Measurements from ENCODE around the gene KIF17.
A peak's percentile ranks its signal among the peaks of the same experiment; 100 is the strongest.

The KIF17 gene

GRCh38 chr1:20645414-20645813, 72.4 kb downstream of the KIF17 start:
- Histone ChIP-seq H3K36me3 (ENCODE audit: control insufficient read depth, low read depth, low read length) (peaks cover 10% of the 10 kb centered on the region), H3K9me3 (ENCODE audit: control insufficient read depth, low read depth, low read length) (no peaks in the 10 kb centered on the region), H3K27me3 (ENCODE audit: control insufficient read depth, insufficient read depth, low read length) (no peaks in the 10 kb centered on the region)

GRCh38 chr1:20644416-20644815, 73.4 kb downstream of the KIF17 start:
- Histone ChIP-seq H3K27ac (ENCODE audit: low read length) (no peak overlapping the region), H3K9ac (ENCODE audit: low read length) (no peak overlapping the region), H3K4me3 (ENCODE audit: low read length) (no peak overlapping the region), H3K9me3 (ENCODE audit: control insufficient read depth, low read depth, low read length) (no peaks in the 10 kb centered on the region), H3K4me1 (ENCODE audit: control insufficient read depth, low read depth, low read length) (no peaks in the 10 kb centered on the region), H3K27me3 (ENCODE audit: control insufficient read depth, insufficient read depth, low read length) (no peaks in the 10 kb centered on the region), H3K36me3 (ENCODE audit: control insufficient read depth, low read depth, low read length) (no peaks in the 10 kb centered on the region)

More at GRCh38 chr1:20645414-20645813, 72.4 kb downstream of the KIF17 start:
- H3K27ac ChIP-seq (ENCODE audit: low read length), result no peak overlapping the region
- no peak overlapping the region for H3K4me3 ChIP-seq (ENCODE audit: low read length)
- H3K4me1 ChIP-seq (ENCODE audit: control insufficient read depth, low read depth, low read length), result no peaks in the 10 kb centered on the region
- no peak overlapping the region for H3K9ac ChIP-seq (ENCODE audit: low read length)

DNA sequence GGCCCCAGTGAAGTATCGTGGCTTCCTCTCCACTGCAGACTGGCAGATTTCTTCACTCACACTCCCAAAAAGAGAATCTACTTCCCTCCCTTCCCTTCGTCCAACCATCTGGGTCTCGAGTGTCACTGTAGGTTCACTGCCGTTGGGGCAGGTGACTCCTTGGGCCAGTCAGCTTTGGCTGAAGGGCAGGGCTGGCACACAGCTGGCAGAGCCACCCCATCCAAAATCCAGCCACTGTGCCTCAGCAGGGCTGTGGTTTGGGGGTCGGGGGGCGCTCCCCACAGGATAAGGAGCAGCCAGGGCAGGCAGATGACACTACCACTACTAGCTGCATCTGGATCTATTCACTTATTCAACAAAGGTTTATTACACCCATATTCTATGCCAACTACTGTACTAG, 74.7 kb downstream of the KIF17 start:
- H3K36me3 ChIP-seq (ENCODE audit: control insufficient read depth, low read depth, low read length), result no peaks in the 10 kb centered on the region
- H3K27ac ChIP-seq (ENCODE audit: low read length), result no peak overlapping the region
- H3K9ac ChIP-seq (ENCODE audit: low read length), result no peak overlapping the region
- H3K9me3 ChIP-seq (ENCODE audit: control insufficient read depth, low read depth, low read length), result no peaks in the 10 kb centered on the region
- H3K4me1 ChIP-seq (ENCODE audit: control insufficient read depth, low read depth, low read length), result no peaks in the 10 kb centered on the region
- no peaks in the 10 kb centered on the region for H3K27me3 ChIP-seq (ENCODE audit: control insufficient read depth, insufficient read depth, low read length)
- H3K4me3 ChIP-seq (ENCODE audit: low read length), result no peak overlapping the region

- no peak overlapping the region for H3K4me3 ChIP-seq (ENCODE audit: low read length)
- H3K4me1 ChIP-seq (ENCODE audit: control insufficient read depth, low read depth, low read length), result no peaks in the 10 kb centered on the region
- H3K36me3 ChIP-seq (ENCODE audit: control insufficient read depth, low read depth, low read length), result no peaks in the 10 kb centered on the region
- no peaks in the 10 kb centered on the region for H3K27me3 ChIP-seq (ENCODE audit: control insufficient read depth, insufficient read depth, low read length)
- H3K27ac ChIP-seq (ENCODE audit: low read length), result no peak overlapping the region
- no peaks in the 10 kb centered on the region for H3K9me3 ChIP-seq (ENCODE audit: control insufficient read depth, low read depth, low read length)
- H3K9ac ChIP-seq (ENCODE audit: low read length), result no peak overlapping the region
These were observed 75.8 kb downstream of the KIF17 start for GRCh38 chr1:20641975-20642374.

GRCh38 chr1:20640183-20640597, 77.6 kb downstream of the KIF17 start:
- Histone ChIP-seq H3K27me3 (ENCODE audit: control insufficient read depth, insufficient read depth, low read length) (no peaks in the 10 kb centered on the region), H3K9me3 (ENCODE audit: control insufficient read depth, low read depth, low read length) (no peaks in the 10 kb centered on the region), H3K27ac (ENCODE audit: low read length) (no peak overlapping the region), H3K4me3 (ENCODE audit: low read length) (no peak overlapping the region), H3K9ac (ENCODE audit: low read length) (no peak overlapping the region), H3K36me3 (ENCODE audit: control insufficient read depth, low read depth, low read length) (no peaks in the 10 kb centered on the region), H3K4me1 (ENCODE audit: control insufficient read depth, low read depth, low read length) (no peaks in the 10 kb centered on the region)

DNA sequence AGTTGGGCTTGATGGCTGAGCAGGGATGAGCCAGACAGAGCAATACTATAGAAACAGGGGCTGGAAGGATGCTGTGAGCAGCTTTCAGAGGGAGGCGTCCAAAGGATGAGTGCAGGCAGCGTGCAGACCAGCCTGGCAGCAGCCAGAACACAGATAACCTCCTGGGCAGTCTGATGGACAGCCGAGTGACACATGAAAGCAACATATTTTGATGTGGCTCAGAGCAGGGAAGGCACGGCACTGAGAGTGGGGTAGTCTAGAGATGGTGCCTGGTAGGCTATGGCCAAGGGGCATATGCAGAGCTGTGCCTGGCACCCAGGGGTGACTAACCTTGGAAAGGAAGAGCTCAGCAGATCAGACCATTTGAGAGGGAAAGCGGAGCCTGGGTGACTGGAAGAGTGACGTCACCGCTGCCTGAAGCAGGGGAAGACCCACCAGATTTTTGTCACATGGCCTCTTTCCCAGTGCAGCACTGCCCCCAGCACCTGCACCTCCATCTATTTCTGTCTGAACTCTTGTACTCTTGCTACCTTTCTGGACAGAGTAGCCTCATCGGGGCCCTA, 80.9 kb downstream of the KIF17 start:
- no peak overlapping the region for H3K27ac ChIP-seq (ENCODE audit: low read length)
- no peaks in the 10 kb centered on the region for H3K9me3 ChIP-seq (ENCODE audit: control insufficient read depth, low read depth, low read length)
- no peak overlapping the region for H3K9ac ChIP-seq (ENCODE audit: low read length)
- no peaks in the 10 kb centered on the region for H3K36me3 ChIP-seq (ENCODE audit: control insufficient read depth, low read depth, low read length)
- H3K27me3 ChIP-seq (ENCODE audit: control insufficient read depth, insufficient read depth, low read length), result peaks cover 9% of the 10 kb centered on the region
- H3K4me1 ChIP-seq (ENCODE audit: control insufficient read depth, low read depth, low read length), result no peaks in the 10 kb centered on the region
- no peak overlapping the region for H3K4me3 ChIP-seq (ENCODE audit: low read length)

DNA sequence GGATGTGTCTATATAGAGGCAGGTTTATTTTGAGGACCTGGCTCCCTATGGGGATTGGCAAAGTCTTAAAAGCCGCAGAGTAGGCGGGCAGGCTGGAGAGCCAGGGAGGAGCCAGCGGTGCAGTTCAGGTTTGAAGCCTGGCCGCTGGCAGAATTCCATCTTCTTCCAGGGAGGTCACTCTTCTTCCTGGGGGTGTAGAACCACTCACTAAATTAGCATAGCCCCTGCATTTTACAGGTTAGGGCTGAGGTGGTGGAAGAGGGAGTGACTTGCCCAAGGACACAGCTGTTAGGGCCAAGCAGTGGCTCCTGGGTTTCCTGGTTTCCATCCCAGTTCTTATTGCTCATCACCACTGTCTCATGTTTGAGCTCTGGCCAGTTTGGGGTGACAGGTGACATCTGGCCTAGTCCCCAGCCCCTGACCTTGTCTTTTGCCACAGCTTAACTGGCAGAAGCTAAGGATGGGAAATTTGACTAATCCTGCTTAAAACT, 83.2 kb downstream of the KIF17 start:
- Histone ChIP-seq H3K4me1 (ENCODE audit: control insufficient read depth, low read depth, low read length) (no peaks in the 10 kb centered on the region), H3K4me3 (ENCODE audit: low read length) (peak overlapping the region; percentile 95), H3K9ac (ENCODE audit: low read length) (peak overlapping the region; percentile 57), H3K9me3 (ENCODE audit: control insufficient read depth, low read depth, low read length) (no peaks in the 10 kb centered on the region), H3K27me3 (ENCODE audit: control insufficient read depth, insufficient read depth, low read length) (peaks cover 9% of the 10 kb centered on the region), H3K27ac (ENCODE audit: low read length) (no peak overlapping the region), H3K36me3 (ENCODE audit: control insufficient read depth, low read depth, low read length) (no peaks in the 10 kb centered on the region)

- Histone ChIP-seq H3K4me3 (ENCODE audit: low read length) (peak overlapping the region; percentile 95), H3K36me3 (ENCODE audit: control insufficient read depth, low read depth, low read length) (no peaks in the 10 kb centered on the region), H3K27me3 (ENCODE audit: control insufficient read depth, insufficient read depth, low read length) (peaks cover 9% of the 10 kb centered on the region), H3K9me3 (ENCODE audit: control insufficient read depth, low read depth, low read length) (no peaks in the 10 kb centered on the region), H3K4me1 (ENCODE audit: control insufficient read depth, low read depth, low read length) (no peaks in the 10 kb centered on the region), H3K9ac (ENCODE audit: low read length) (peak overlapping the region; percentile 57), H3K27ac (ENCODE audit: low read length) (peak overlapping the region; percentile 30)
These were observed 83.7 kb downstream of the KIF17 start for GRCh38 chr1:20634065-20634593.

DNA sequence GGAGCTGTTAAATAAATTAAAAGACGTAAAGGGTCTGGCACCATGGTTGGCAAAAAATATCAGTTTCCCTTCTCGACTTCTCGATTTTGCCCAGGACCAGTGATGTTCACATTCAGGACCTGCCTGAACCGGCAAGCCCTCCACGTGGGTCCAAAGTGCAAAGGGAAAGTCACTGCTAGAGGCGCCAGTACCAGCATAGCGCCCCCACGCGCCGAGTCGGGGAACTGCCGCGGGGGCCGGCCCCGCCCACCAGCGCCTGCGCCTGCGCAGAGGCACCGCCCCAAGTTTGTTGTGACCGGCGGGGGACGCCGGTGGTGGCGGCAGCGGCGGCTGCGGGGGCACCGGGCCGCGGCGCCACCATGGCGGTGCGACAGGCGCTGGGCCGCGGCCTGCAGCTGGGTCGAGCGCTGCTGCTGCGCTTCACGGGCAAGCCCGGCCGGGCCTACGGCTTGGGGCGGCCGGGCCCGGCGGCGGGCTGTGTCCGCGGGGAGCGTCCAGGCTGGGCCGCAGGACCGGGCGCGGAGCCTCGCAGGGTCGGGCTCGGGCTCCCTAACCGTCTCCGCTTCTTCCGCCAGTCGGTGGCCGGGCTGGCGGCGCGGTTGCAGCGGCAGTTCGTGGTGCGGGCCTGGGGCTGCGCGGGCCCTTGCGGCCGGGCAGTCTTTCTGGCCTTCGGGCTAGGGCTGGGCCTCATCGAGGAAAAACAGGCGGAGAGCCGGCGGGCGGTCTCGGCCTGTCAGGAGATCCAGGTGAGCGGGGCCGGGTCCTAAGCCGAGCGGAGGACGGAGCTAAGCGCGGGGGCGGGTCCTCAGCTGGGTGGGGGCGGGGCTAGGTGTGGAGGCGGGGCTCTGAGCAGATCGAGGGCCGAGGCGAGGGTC, 84.4 kb downstream of the KIF17 start, which contains the start of gene PINK1:
Gene PINK1 (plus strand): TSS at position 269 of the 875 bp plus-strand sequence. CDS start 91 bp downstream, at position 360.
- H3K27ac ChIP-seq (ENCODE audit: low read length), result peak within 1 kb of the TSS; percentile 30

DNA sequence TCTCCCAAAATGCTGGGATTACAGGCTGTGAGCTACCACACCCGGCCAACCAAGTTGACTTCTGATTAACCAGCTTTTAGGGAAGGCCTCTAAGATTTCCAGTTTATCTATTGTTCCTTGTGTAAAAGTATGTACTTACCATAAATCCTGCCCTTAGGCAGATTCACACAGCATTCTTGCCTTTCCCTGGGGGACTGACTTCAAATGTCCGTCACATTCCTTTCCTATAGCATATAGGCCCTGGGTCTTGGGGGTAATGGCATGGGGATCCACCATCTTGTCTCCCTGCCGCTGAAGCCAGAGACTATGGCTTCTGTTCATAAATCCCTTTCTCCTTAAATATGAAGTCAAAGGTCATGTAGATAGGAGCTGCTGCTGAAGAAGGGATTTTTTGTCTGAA, 85.4 kb downstream of the KIF17 start:
- no peak overlapping the region for H3K9ac ChIP-seq (ENCODE audit: low read length)
- no peaks in the 10 kb centered on the region for H3K9me3 ChIP-seq (ENCODE audit: control insufficient read depth, low read depth, low read length)
- peaks cover 9% of the 10 kb centered on the region for H3K27me3 ChIP-seq (ENCODE audit: control insufficient read depth, insufficient read depth, low read length)
- H3K36me3 ChIP-seq (ENCODE audit: control insufficient read depth, low read depth, low read length), result no peaks in the 10 kb centered on the region
- no peak overlapping the region for H3K27ac ChIP-seq (ENCODE audit: low read length)
- H3K4me3 ChIP-seq (ENCODE audit: low read length), result no peak overlapping the region
- H3K4me1 ChIP-seq (ENCODE audit: control insufficient read depth, low read depth, low read length), result no peaks in the 10 kb centered on the region

More for the DNA sequence above, 84.4 kb downstream of the KIF17 start, which contains the start of gene PINK1:
- Histone ChIP-seq H3K9ac (ENCODE audit: low read length) (peak within 1 kb of the TSS; percentile 57), H3K27me3 (ENCODE audit: control insufficient read depth, insufficient read depth, low read length) (peaks cover 9% of the 10 kb centered on the region), H3K9me3 (ENCODE audit: control insufficient read depth, low read depth, low read length) (no peaks in the 10 kb centered on the region), H3K36me3 (ENCODE audit: control insufficient read depth, low read depth, low read length) (no peaks in the 10 kb centered on the region), H3K4me3 (ENCODE audit: low read length) (peak within 1 kb of the TSS; percentile 95), H3K4me1 (ENCODE audit: control insufficient read depth, low read depth, low read length) (no peaks in the 10 kb centered on the region)

- H3K4me1 ChIP-seq (ENCODE audit: control insufficient read depth, low read depth, low read length), result peaks cover 4% of the 10 kb centered on the region
- H3K9ac ChIP-seq (ENCODE audit: low read length), result no peak overlapping the region
- H3K4me3 ChIP-seq (ENCODE audit: low read length), result no peak overlapping the region
- H3K27me3 ChIP-seq (ENCODE audit: control insufficient read depth, insufficient read depth, low read length), result peaks cover 9% of the 10 kb centered on the region
- H3K36me3 ChIP-seq (ENCODE audit: control insufficient read depth, low read depth, low read length), result no peaks in the 10 kb centered on the region
- H3K27ac ChIP-seq (ENCODE audit: low read length), result no peak overlapping the region
- no peaks in the 10 kb centered on the region for H3K9me3 ChIP-seq (ENCODE audit: control insufficient read depth, low read depth, low read length)
These were observed 87.1 kb downstream of the KIF17 start for GRCh38 chr1:20630729-20631128.
